HG03045 (cell line): ENCODE measurements around the gene SLC26A8.
"Not testable (repeated sequence)": the region's sequence is repeated elsewhere in the genome, so short reads cannot be mapped to it uniquely, and the experiment has no call there.

Source experiments
- ATAC-seq: cut with Tn5 transposase; IDR thresholded peaks from one replicate; pipeline ENCODE4 v1.9.1; 2021; ENCODE audit warnings: mild to moderate bottlenecking, moderate library complexity; ENCODE audit not compliant: unreplicated experiment

SLC26A8 gene

DNA sequence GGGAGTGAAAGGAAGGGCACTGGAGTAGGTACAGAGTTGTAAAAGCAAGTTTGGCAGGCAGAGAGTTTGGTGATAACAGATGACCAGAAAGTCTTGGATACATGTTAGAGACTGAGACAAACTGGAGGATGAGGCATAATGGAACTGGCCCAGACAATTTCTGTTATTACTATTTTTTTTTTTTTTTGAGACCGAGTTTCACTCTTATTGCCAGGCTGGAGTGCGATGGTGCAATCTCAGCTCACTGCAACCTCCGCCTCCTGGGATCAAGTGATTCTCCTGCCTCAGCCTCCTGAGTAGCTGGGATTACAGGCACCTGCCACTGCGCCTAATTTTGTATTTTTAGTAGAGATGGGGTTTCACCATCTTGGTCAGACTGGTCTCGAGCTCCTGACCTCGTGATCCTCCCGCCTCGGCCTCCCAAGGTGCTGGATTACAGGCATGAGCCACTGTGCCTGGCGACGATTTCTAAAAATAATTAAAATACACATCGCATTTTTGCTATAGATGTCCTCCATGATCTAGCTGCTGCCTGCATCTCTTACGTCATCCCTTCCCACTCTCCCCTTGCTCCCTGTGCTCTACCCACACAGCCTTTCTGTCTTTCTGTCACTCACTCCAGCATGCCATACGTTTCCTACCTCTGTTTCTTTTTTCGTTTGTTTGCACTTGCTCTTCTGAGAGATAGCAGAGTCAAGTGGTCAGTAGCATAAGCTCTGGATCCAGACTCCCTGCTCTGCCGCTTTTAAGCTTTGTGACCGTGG is 26.7 kb upstream of the SLC26A8 start:
- no peak for ATAC-seq

DNA sequence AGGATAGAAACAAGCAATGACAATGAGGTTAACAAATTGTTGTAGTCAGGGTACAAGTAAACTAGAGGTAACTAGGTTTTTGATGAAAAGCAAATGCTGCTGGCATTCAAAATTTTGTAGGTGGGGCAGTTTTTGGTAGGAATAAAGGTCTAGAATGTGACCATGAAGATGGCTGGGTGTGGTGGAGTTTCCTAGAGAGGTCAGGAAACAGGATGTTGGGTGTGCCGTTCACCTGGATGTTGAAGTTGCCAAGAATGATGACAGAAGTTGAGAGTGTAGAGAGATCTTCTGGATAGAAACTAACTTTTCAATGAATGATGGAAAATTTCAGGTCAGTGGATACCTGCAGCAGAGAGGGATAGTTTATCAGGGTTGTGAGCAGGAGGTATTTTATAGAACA is 25.9 kb upstream of the SLC26A8 start:
- ATAC-seq, result no peak

DNA sequence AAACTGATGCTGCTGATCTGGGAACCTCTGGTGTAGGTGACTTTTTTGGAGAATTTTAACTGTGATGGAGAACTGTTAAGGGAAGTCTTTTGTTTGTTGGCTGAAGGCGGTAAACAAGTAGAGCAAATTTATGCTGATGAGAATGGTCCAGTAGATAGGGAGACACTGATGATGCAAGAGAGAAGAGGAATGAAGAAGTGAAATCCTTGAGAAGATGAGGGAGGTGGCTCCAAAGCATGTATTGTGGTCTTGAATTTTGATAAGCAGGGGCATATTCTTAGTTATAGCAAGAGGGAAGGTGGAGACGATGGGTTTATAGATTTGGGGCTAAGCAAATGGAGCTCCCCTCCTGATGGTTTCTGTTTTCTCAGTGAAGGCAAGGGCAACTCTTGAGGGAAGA is 25.1 kb upstream of the SLC26A8 start:
- no peak for ATAC-seq

DNA sequence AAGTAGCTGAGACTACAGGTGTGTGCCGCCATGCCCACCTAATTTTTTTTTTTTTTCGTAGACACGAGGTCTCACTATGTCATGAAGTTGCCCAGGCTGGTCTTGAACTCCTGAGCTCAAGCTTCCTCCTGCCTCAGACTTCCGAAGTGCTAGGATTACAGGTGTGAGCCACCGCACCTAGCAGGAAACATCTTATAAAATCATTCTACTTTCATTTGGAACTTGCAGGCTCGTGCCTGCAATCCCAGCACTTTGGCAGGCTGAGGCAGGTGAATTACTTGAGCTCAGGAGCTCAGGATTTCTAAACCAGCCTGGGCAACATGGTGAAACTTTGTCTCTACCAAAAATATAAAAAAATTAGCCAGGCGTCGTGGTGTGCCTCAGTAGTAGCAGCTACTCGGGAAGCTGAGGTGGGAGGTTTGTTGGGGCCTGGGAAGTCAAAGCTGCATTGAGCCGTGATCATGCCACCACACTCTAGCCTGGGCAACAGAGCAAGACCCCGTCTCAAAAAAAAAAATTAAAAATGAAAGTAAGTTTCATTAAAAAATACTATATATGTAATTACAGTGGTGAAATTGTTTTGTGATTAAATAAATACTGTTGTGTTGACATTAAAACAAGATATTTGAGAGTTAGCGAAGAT is 18.3 kb upstream of the SLC26A8 start:
- no peak for ATAC-seq

DNA sequence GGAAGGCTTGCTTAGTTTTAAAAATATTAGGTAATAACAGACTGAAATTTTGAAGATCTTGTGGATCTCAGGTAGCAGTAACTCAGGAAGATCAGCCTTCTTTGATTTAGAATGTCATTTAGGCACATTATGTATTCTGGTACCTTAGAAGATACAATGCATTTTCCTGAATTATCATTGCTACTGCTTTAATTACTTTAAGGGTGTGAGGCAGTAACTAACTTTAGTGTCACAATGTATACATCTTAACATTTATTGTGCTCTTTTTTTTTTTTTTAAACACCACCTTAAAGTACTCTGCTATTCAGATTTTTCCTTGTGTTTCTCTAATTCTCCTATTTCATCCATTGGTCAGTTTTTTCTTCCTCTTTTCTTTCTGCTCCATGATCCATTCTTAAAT is 16.5 kb upstream of the SLC26A8 start:
- no peak for ATAC-seq

DNA sequence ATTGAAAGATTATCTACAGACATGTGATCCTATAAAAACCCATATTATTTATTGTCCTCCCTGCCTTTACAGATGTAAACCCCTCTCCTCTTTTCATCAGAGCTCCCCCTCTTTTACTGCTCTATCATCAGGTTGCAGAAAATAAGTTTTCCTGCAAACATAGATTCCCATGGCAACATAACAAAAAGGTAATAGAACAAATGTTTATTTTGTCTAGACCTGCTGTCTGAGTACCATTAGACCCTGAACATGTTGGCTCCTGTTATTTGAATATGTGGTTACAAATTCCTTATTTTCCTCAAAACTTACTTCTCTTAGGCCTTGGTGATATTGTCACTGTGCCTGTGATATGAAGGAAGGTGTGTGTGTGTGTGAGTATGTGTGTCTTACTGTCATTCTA is 14.7 kb upstream of the SLC26A8 start:
- ATAC-seq, result no peak

DNA sequence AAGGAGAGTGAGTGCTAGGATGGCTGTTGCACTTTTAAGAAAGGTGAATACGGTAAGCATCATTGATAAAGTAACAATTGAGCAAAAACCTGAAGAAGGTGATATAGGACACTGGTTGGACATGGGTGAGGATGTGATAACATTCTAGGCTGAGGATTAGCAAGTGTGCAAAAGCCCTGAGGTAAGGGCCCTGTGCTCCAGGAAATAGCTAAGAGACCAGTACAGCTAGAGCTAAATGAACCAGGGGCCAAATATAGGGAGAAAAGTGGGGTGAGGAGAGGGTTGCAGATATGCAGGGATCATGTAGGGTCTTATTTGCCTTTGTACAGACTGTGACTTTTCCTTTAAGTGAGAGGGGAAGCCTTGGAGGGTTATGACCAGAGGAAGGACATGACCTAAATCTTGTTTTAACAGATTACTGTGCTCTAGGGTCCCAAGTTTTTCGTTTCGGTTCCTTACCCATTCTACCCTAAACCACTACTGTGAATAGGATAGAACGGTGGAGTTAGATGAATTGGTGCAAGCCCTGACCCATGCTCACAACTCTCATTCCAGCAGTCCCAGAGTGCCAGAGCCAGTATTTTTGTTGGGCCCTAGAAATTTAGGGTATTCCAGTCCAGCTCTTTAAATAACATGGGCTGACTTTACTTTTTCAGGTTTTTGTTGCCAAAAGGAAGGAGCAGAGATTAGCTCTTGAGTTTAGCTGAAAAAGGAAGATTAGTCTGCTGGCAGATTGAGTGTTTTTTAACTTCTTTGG is 13.9 kb upstream of the SLC26A8 start:
- ATAC-seq, result no peak

DNA sequence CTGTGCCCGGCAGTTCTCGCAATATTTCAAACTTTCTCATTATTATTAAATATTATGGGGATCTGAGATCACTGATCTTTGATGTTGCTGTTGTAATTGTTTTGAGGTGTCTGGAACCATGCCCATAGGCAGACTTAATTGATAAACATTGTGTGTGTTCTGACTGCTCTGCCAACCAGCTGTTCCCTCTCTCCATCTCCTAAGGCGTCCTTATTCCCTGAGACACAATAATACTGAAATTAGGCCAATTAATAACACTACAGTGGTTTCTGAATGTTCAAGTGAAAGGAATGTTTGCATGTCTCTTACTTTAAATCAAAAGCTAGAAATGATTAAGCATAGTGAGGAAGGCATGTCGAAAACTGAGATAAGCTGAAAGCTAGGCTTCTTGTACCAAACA is 10.8 kb upstream of the SLC26A8 start:
- no peak for ATAC-seq

DNA sequence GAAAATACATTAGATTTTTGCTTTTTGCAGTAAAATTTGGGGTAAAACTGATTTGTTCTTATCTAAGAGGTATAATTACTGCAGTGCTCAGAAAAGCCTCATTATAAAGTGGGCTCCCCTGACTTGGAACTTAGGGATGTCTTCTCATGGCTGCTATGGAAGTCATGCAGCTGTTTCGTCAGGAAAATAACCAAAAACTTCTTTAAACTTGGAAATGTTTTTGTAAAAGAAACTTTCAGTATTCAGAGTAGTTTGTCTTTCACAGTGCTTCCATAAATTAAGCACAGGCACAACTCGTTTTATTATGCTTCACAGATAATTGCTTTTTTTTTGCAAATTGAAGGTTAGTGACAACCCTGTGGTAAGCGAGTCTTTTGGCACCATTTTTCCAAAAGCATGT is 10.0 kb upstream of the SLC26A8 start:
- no peak for ATAC-seq

DNA sequence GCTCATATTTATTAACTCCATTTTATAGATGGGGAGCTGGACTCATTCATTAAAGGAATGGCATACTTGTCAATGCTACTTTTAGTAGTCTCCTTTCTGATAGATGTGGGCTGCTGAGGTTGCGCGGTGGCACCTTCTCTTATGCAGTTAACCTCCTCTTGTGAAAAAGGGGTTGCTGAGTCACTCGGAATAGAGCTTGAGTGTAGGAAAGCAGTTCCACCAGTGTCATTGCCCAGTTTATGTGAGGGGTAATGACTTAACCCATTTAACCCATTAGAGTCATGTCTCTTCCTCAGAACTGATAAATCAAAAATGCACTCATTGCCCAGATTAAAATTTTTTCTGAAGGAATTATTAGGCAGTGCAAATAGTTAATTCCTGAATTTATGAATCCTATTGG is 9.5 kb upstream of the SLC26A8 start:
- no peak for ATAC-seq

DNA sequence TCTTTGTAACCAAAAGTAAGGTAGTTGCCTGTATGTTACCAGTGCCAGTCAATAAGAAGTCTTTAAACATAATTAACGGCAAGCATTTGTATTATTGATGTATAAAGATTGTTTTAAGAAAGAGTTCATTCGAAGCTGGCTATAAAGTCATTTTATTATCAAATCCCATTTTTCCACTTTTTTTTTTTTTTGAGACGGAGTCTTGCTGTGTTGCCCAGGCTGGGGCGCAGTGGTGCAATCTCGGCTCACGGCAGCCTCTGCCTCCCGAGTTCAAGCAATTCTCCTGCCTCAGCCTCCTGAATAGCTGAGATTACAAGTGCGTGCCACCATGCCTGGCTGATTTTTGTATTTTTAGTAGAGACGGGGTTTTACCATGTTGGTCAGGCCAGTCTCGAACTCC is 8.7 kb upstream of the SLC26A8 start:
- not testable (repeated sequence) for ATAC-seq

DNA sequence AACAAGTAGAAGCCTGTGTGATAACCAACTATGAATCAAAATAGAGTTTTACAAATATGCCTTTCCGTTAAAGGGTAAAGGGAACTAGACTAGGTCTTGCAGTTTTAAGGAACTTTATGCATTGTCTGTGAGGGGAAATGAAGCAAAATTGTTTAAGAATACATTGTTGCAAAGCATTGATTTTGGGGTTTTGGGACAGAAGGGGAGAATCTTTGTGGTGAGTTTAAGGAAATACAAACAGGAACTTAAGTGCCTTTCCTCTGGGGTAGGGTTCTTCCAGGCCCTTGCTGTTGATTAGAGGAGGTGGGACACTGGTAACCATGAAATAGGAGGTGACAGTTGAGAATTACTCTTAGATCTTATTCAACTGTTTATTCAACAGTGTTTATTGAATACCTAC is 7.8 kb upstream of the SLC26A8 start:
- no peak for ATAC-seq

DNA sequence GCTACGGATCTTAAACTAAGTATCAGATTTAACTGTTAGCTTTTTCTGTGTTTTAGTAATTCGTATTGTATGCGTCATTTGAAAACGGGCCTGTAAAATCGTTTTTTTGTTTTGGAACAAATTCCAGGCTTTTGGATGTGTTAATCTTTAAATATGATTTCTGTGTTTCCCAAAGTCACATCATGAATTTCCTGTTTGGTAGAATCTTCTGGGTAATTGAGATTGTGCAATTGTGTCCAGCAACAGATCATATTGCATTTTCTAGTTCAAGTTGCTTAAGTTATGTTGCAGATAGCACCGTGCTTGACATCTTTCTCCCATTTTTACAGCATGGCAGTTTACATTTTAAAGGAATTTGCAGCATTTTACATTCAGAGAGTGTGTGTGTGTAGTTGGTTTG is 5.0 kb upstream of the SLC26A8 start:
- ATAC-seq, result no peak

DNA sequence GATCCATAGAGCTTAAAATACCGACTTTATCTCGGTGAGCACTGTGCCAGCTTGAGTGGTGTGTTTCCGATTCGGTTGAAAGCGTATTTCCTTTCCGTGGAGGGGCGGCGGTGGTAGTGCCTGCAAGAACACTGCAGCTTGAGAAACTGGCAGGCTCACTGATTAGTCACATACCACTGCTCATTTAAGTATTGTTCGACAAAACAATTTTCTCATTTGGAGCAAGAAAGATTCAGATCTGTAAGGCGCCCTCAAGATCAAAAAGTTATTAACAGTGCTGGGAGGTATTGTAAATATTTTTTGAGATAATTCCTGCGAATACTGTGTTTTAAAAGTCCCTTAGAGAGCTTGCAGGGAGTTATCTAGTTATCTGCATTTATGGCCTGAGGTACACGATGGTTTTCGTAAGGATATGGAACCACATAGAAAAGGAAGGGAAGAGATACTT is 4.5 kb upstream of the SLC26A8 start:
- ATAC-seq, result no peak

DNA sequence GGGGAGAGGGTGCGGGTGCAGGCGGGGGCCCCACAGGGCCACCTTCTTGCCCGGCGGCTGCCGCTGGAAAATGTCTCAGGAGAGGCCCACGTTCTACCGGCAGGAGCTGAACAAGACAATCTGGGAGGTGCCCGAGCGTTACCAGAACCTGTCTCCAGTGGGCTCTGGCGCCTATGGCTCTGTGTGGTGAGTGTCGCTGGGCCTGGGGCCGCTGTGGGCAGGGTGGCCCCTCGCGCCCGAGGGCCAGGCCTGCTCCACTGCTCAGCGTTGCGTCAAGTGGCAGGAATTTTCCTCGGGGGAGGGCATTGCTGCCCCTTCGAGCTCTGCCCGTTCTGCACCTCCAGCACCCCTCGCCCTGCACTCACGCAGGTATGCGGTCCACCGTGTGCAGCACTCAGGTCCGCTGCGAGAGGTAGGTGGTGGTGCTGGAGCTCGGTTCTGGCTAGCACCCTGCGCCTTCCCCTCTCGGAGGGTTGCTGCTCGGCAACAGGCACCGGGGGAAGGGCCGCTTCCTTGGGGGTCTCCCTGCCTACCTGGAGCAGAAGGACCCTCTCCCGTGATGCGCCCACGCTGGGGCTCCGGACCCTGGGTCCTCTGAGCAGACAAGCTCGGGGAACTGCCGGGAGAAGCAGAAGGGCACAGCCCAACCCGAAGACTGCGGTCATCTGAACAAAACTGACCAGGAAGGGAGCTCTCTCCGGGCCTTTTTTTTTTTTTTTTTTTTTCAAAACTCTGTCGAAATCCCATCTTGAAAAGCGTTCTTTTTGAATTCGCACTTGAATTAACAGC is 3.8 kb upstream of the SLC26A8 start:
- peak; percentile 28 for ATAC-seq

DNA sequence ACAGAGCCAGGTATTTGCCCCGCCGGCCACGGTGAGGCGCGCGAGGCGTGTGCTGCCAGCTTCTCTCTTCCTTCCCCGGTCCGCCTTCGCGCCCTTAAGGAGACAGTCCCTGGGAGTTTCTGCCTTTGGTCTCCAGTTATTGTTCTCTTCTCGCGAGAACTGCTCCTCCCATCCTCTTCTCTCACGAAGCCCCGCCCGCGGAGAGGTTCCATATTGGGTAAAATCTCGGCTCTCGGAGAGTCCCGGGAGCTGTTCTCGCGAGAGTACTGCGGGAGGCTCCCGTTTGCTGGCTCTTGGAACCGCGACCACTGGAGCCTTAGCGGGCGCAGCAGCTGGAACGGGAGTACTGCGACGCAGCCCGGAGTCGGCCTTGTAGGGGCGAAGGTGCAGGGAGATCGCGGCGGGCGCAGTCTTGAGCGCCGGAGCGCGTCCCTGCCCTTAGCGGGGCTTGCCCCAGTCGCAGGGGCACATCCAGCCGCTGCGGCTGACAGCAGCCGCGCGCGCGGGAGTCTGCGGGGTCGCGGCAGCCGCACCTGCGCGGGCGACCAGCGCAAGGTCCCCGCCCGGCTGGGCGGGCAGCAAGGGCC is 3.2 kb upstream of the SLC26A8 start, which contains the start of gene MAPK14:
TSS of gene MAPK14 (plus strand) at position 308 of the 587 bp plus-strand sequence. CDS start 350 bp downstream, outside the sequence.
- ATAC-seq, result peak; percentile 93

DNA sequence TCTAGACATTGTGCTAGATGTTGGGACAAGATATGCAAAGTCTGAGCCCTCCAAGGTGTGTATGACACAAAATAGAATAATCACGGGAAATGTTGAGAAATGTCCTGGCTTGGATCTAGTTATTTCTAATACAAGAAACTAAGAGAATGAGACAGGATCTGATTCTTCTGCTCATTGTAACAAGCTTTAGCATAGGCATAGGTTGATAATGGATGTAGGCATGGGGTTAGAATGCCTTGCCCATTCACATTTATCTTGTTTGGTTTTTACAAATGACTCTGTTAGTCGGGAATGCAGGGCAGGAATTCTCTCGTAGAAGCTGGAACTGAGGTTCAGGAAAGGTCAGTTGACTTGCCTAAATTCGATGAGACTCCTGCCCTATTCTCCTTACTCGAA is 1.5 kb upstream of the SLC26A8 start:
- ATAC-seq, result no peak

DNA sequence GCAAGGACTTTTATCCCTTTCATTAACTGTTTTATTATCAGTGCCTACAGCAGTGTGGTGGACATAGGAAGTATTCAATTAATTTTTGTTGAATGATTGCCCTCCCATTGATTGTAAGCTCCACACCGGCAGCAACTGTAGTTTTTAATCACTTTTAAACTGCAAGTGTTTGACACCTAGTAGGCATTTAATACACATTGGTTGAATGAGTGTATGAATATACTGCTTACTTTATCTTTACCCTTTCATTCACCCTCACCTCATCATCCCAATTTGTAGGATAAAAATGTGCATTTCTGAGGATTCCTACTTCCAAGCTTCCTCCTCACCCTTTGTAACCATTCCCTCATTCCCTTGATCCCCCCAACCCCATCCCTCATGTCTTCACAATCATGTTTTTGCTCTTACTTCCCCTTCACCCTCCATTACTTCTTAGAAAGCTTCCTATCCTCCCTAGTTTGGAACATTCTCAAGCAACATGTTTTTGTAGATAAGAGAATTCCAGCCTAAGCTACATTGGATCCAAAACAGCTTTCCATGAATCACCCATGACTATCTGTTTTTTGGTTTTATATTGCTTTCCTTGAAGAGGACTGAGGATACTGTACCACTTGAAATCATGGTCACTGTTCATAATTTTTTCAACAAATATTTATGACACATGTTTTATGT is 955 bp upstream of the SLC26A8 start:
- no peak for ATAC-seq

DNA sequence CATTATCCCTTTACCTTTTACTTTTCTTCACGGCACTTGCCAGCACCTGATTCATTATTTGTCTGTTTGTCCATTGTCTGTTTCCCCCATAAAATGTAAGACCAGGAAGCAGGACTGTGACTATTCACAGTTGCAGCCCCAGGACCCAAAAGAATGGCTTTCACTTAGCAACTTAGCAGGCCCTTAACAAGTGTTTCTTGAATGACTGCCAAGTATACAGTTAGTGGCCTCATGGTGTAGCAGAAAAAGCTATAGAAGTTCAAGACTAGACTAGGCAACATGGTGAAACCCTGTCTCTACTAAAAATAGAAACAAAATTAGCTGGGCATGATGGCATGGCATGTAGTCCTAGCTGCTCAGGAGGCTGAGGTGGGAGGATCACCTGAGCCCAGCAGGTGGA is 4.3 kb downstream of the SLC26A8 start:
- no peak for ATAC-seq

DNA sequence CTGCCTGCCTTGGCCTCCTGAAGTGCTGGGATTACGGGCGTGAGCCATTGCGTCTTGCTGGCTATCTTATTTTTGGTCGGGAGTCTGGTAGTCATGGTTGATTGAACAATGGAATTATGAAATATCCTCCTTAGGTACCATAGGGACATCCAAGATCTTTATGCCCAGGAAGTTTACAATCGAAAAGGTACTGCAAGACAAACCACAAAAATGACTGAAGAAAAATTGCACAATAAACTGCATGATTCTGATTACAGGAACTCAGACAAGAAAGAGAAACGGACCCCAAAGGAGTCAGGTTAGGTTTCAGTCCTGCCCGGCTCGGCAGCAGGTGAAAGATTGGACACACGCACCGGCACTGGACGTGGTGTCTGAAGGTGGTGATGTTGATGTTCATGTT is 5.3 kb downstream of the SLC26A8 start:
- no peak for ATAC-seq
